Left renal pelvis (tissue), 4 donors: ENCODE measurements around the gene TP63. TPM values are rescaled to one million over a fixed set of nuclear protein-coding genes. Genes with fewer than 3 reads are reported as not detected.
A peak's percentile ranks its signal among the peaks of the same experiment; 100 is the strongest.

ENCODE experiments used
- DNase-seq, 4 donors: peaks; one replicate each; pipeline ENCODE4 v3.0.0-alpha.2; 2013; ENCODE audit warnings: low read depth in 4 of 4, low spot score in 3 of 4
- polyA plus RNA-seq, 4 donors: library from polyadenylated mRNA; unstranded; fragments of 120-200 nt; gene quantifications; one replicate each; pipeline ENCODE4 v1.2.1, GENCODE V29; 2013; ENCODE audit not compliant: insufficient read length in 4 of 4

Gene TP63
- polyA plus RNA-seq, 4 donors, result 0.60 to 4.0 (median 2.0) TPM

GRCh38 chr3:189680723-189681122 lies 49.5 kb downstream of the TP63 start:
- DNase-seq, result no peak

- no peak for DNase-seq
Measured at GRCh38 chr3:189683546-189684255, 52.5 kb downstream of the TP63 start.

GRCh38 chr3:189684317-189684716 lies 53.1 kb downstream of the TP63 start:
- DNase-seq, result no peak

GRCh38 chr3:189685291-189685690 lies 54.1 kb downstream of the TP63 start:
- no peak for DNase-seq

- no peak for DNase-seq
Measured at GRCh38 chr3:189685860-189686259, 54.7 kb downstream of the TP63 start.

GRCh38 chr3:189687475-189687874 lies 56.3 kb downstream of the TP63 start:
- DNase-seq, result no peak

GRCh38 chr3:189688262-189688661 lies 57.1 kb downstream of the TP63 start:
- DNase-seq, result no peak

- DNase-seq, result no peak
Measured at GRCh38 chr3:189689625-189690024, 58.4 kb downstream of the TP63 start.

- DNase-seq, result no peak
Measured at GRCh38 chr3:189690237-189690636, 59.0 kb downstream of the TP63 start.

GRCh38 chr3:189690672-189691071 lies 59.5 kb downstream of the TP63 start:
- no peak for DNase-seq

GRCh38 chr3:189695400-189695799 lies 64.2 kb downstream of the TP63 start:
- DNase-seq, result no peak

- no peak for DNase-seq
Measured at GRCh38 chr3:189698811-189699210, 67.6 kb downstream of the TP63 start.

GRCh38 chr3:189699885-189700284 lies 68.7 kb downstream of the TP63 start:
- no peak for DNase-seq

- DNase-seq, result no peak
Measured at GRCh38 chr3:189702066-189702646, 71.0 kb downstream of the TP63 start.

GRCh38 chr3:189703865-189704264 lies 72.7 kb downstream of the TP63 start:
- no peak for DNase-seq

- no peak for DNase-seq
Measured at GRCh38 chr3:189708375-189708774, 77.2 kb downstream of the TP63 start.

- peak in 3 of 4 donors; percentile 48 to 63 (median 51) for DNase-seq
Measured at GRCh38 chr3:189710620-189711402, 79.6 kb downstream of the TP63 start.

GRCh38 chr3:189712906-189713483 lies 81.8 kb downstream of the TP63 start:
- DNase-seq, result no peak

GRCh38 chr3:189714991-189715961 lies 84.1 kb downstream of the TP63 start:
- DNase-seq, result no peak

GRCh38 chr3:189718215-189718614 lies 87.0 kb downstream of the TP63 start:
- no peak for DNase-seq
